ENCODE measurements around the gene DPF3.

The DPF3 gene

DNA sequence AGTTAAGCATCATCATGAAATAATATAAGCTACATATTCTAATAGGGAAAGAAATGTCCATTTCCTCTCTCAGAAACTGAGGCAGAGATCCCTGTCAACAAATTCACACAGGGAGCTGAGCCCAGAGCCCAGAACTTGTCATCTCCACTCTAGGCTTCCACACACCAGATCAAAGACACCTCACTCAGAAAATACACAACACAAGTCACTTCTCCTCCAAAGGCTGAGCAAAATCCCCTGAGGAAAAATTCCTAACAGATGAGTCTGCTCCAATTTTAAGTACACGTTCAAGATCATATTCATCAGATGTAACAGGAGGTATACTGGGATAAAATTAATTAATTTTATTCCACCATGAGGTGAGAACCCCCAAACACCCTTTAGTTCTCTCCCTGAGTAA lies 227.3 kb downstream of the DPF3 start:
- Histone ChIP-seq H3K4me3 (no peak overlapping the region), H3K4me1 (no peaks in the 10 kb centered on the region), H3K36me3 (replicated peaks) (no peaks in the 10 kb centered on the region), H3K27me3 (ENCODE audit: low read depth) (no peaks in the 10 kb centered on the region), H3K9me3 (no peaks in the 10 kb centered on the region)
- no peak for DNase-seq (ENCODE audit: low spot score in 2 of 2)
- in situ Hi-C loops (cut with MboI; ENCODE audit: low sequenced_read_pairs), result no loop called here

DNA sequence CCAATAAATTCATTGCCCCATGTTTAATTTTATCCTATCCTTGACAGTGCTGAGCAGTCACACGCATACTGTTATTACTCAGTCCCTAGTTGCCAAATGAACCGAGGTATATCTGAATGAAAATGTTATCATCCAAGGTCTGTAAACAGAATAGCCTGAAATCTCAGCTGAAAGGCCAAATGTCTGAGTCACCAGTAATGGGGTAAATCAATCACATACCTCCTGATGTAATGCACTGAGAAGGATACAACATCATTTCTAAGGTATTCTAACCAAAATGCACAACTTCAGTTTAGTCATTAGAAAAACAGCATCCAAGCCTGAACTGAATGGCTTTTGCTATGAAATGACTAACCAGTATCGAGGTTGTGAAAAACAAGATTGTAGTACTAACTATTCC lies 228.6 kb downstream of the DPF3 start:
- DNase-seq (ENCODE audit: low spot score in 2 of 2), result no peak
- Histone ChIP-seq H3K9me3 (no peaks in the 10 kb centered on the region), H3K4me1 (no peaks in the 10 kb centered on the region), H3K4me3 (no peak overlapping the region), H3K27me3 (ENCODE audit: low read depth) (no peaks in the 10 kb centered on the region), H3K36me3 (replicated peaks) (no peaks in the 10 kb centered on the region)
- in situ Hi-C loops (cut with MboI; ENCODE audit: low sequenced_read_pairs), result no loop called here

- no peak for DNase-seq (ENCODE audit: low spot score in 2 of 2)
- Histone ChIP-seq H3K36me3 (replicated peaks) (no peaks in the 10 kb centered on the region), H3K9me3 (no peaks in the 10 kb centered on the region), H3K27me3 (ENCODE audit: low read depth) (no peaks in the 10 kb centered on the region), H3K4me1 (no peaks in the 10 kb centered on the region), H3K4me3 (no peak overlapping the region)
- in situ Hi-C loops (cut with MboI; ENCODE audit: low sequenced_read_pairs), result no loop called here
These were observed 229.2 kb downstream of the DPF3 start for GRCh38 chr14:72664651-72665050.

DNA sequence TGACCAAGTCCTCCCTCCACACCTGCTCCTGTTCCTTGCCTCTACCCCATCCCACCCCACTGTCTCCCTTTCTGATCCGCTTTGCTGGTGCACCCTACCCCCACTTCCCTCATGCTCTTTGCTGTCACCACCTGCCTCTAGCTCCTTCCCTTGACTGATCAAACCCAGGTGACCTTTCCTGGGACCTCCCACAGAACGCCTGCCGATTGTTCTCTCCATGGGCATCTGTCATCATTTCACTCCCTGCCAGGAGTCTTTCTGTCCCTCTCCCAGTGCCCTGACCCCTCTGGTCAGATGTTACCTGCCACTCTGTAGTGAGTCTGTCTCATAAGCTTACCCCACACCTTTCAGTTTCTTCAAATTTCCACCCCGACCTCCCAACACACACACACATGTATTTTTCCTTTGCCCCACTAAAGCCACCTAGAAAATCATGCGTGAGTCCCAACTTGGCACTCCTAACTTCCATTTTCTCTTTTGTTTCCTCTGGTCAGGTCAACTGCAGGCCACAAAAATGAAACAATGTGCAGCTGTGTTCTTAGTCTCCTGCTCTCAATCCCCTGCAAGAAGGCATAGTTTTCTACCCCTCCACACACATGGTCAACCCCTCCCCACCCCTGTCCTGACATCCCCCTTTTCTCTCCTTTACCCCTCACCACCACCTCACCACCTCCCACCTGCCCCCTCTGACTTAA lies 229.8 kb downstream of the DPF3 start:
- no peaks in the 10 kb centered on the region for H3K27me3 ChIP-seq (ENCODE audit: low read depth)
- DNase-seq (ENCODE audit: low spot score in 2 of 2), result no peak
- no peaks in the 10 kb centered on the region for H3K9me3 ChIP-seq
- H3K4me3 ChIP-seq, result no peak overlapping the region
- H3K36me3 ChIP-seq (replicated peaks), result no peaks in the 10 kb centered on the region
- in situ Hi-C loops (cut with MboI; ENCODE audit: low sequenced_read_pairs), result no loop called here
- no peaks in the 10 kb centered on the region for H3K4me1 ChIP-seq

DNA sequence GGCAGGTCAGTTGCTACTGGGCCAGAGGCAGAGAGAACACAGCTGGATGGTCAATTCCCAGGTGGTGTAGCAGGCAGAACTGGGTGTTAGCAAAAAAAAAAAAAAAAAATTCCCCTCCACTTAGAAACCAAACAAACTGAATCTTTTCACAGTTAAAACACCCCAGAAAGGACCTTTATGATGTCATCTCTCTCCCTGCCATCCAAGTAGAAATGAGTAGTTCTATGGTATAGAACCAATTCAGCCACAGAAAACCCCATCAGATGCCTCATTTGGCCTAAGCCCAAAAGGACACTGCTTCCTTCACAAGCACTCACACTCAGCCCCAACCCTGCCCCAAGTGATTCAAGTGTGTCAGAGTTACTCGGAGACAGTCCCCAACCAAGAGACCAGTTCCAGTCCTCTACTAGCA lies 230.8 kb downstream of the DPF3 start:
- Histone ChIP-seq H3K36me3 (replicated peaks) (no peaks in the 10 kb centered on the region), H3K27me3 (ENCODE audit: low read depth) (no peaks in the 10 kb centered on the region), H3K4me1 (no peaks in the 10 kb centered on the region), H3K4me3 (no peak overlapping the region), H3K9me3 (no peaks in the 10 kb centered on the region)
- in situ Hi-C loops (cut with MboI; ENCODE audit: low sequenced_read_pairs), result no loop called here
- DNase-seq (ENCODE audit: low spot score in 2 of 2), result no peak

DNA sequence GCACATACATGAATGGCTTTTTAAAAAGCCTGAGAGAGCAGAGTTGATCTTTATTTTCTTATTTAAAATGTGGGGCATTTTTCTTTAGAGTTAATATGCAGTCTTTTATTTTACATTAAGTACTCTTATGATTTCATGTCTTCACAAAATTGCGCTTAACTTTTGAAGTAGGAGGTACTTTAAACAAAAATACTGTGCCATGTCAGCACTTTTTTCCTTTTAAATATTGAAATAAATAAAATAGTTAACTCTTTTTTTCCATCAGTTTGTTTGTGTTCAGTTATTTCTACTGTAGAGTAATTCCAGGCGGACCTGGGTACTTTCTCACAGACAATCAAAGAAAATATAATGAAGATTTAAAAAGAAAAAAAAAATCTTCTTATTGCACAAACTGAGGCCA lies 231.7 kb downstream of the DPF3 start:
- no peak overlapping the region for H3K4me3 ChIP-seq
- no peaks in the 10 kb centered on the region for H3K4me1 ChIP-seq
- no peaks in the 10 kb centered on the region for H3K9me3 ChIP-seq
- no peaks in the 10 kb centered on the region for H3K36me3 ChIP-seq (replicated peaks)
- in situ Hi-C loops (cut with MboI; ENCODE audit: low sequenced_read_pairs), result no loop called here
- no peak for DNase-seq (ENCODE audit: low spot score in 2 of 2)
- H3K27me3 ChIP-seq (ENCODE audit: low read depth), result no peaks in the 10 kb centered on the region

DNA sequence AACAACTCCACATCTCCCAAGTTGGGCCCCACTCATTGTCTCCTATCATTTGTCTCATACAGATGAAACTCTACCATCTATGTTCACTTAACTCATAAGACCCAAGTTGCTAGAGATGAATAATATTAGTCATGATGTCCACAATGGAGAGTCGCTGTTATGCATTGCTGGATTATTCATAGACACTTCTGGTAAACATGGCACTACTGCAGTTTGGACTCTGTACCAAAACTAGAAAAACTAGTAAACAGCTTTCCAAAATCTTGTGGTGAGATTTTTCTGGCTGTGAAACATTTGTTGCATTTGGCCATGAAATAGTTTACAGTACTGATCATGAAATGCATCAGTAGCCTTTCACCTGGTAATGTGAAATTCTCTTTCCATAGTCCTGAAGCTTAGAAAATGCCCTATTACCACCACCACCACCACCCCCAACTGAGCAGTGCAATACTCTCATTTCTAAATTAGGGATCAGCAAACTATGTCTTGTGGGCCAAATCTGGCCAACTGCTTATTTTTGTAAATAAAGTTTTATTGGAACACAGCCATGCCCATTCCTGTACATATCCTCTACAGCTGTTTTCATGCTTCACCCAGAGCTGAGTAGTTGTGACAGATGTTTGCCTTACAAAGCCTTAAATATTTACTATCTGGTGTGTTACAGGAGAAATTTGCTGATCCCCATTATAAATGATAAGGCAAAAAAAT lies 236.5 kb downstream of the DPF3 start:
- in situ Hi-C loops (cut with MboI; ENCODE audit: low sequenced_read_pairs), result no loop called here
- no peaks in the 10 kb centered on the region; the same call in 1 of the 2 replicates for H3K27me3 ChIP-seq (ENCODE audit: low read depth)
- no peaks in the 10 kb centered on the region for H3K9me3 ChIP-seq
- H3K36me3 ChIP-seq (replicated peaks), result no peaks in the 10 kb centered on the region
- no peaks in the 10 kb centered on the region for H3K4me1 ChIP-seq
- no peak overlapping the region for H3K4me3 ChIP-seq
- DNase-seq (ENCODE audit: low spot score in 2 of 2), result no peak

- Histone ChIP-seq H3K4me1 (no peaks in the 10 kb centered on the region), H3K9me3 (no peaks in the 10 kb centered on the region), H3K4me3 (no peak overlapping the region), H3K27me3 (ENCODE audit: low read depth) (no peaks in the 10 kb centered on the region; the same call in 1 of the 2 replicates), H3K36me3 (replicated peaks) (no peaks in the 10 kb centered on the region)
- DNase-seq (ENCODE audit: low spot score in 2 of 2), result no peak
- in situ Hi-C loops (cut with MboI; ENCODE audit: low sequenced_read_pairs), result no loop called here
These were observed 240.9 kb downstream of the DPF3 start for GRCh38 chr14:72653026-72653425.

DNA sequence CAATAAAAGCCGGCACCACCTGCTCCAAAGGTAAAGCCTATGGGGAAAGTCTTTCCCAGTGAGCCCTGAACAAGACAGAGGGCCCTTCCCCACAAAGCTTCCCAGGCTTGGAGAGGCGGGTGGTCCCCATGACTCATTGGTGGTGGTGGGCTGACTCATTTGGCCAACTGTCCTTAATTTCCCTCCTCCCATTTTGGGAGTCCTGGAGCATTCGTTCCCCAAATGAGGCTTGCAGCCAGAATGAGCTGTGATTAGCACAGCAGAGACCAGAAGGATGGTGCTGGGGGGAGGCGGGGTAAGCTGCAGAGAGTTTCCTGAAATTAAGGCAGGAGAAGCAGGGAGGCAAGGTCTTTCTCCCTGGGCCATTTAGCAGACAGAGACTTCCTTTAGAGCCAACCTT lies 241.7 kb downstream of the DPF3 start:
- H3K27me3 ChIP-seq (ENCODE audit: low read depth), result no peaks in the 10 kb centered on the region; the same call in 1 of the 2 replicates
- in situ Hi-C loops (cut with MboI; ENCODE audit: low sequenced_read_pairs), result no loop called here

GRCh38 chr14:72651714-72652113 lies 242.2 kb downstream of the DPF3 start:
- no peaks in the 10 kb centered on the region for H3K4me1 ChIP-seq
- H3K9me3 ChIP-seq, result no peaks in the 10 kb centered on the region
- DNase-seq (ENCODE audit: low spot score in 2 of 2), result no peak
- H3K27me3 ChIP-seq (ENCODE audit: low read depth), result no peaks in the 10 kb centered on the region; the same call in 1 of the 2 replicates
- in situ Hi-C loops (cut with MboI; ENCODE audit: low sequenced_read_pairs), result no loop called here
- no peak overlapping the region for H3K4me3 ChIP-seq
- H3K36me3 ChIP-seq (replicated peaks), result no peaks in the 10 kb centered on the region

More for the DNA sequence above, 241.7 kb downstream of the DPF3 start:
- H3K4me1 ChIP-seq, result no peaks in the 10 kb centered on the region
- DNase-seq (ENCODE audit: low spot score in 2 of 2), result no peak
- H3K9me3 ChIP-seq, result no peaks in the 10 kb centered on the region
- no peak overlapping the region for H3K4me3 ChIP-seq
- H3K36me3 ChIP-seq (replicated peaks), result no peaks in the 10 kb centered on the region

- Histone ChIP-seq H3K4me1 (no peaks in the 10 kb centered on the region), H3K4me3 (no peak overlapping the region), H3K36me3 (replicated peaks) (no peaks in the 10 kb centered on the region), H3K9me3 (no peaks in the 10 kb centered on the region), H3K27me3 (ENCODE audit: low read depth) (no peaks in the 10 kb centered on the region; the same call in 1 of the 2 replicates)
- in situ Hi-C loops (cut with MboI; ENCODE audit: low sequenced_read_pairs), result no loop called here
- no peak for DNase-seq (ENCODE audit: low spot score in 2 of 2)
These were observed 242.8 kb downstream of the DPF3 start for GRCh38 chr14:72651081-72651480.

- no peaks in the 10 kb centered on the region; the same call in 1 of the 2 replicates for H3K27me3 ChIP-seq (ENCODE audit: low read depth)
- DNase-seq (ENCODE audit: low spot score in 2 of 2), result no peak
- no peaks in the 10 kb centered on the region for H3K36me3 ChIP-seq (replicated peaks)
- in situ Hi-C loops (cut with MboI; ENCODE audit: low sequenced_read_pairs), result no loop called here
- no peak overlapping the region for H3K4me3 ChIP-seq
- H3K9me3 ChIP-seq, result no peaks in the 10 kb centered on the region
- no peaks in the 10 kb centered on the region for H3K4me1 ChIP-seq
These were observed 244.2 kb downstream of the DPF3 start for GRCh38 chr14:72649603-72650227.

DNA sequence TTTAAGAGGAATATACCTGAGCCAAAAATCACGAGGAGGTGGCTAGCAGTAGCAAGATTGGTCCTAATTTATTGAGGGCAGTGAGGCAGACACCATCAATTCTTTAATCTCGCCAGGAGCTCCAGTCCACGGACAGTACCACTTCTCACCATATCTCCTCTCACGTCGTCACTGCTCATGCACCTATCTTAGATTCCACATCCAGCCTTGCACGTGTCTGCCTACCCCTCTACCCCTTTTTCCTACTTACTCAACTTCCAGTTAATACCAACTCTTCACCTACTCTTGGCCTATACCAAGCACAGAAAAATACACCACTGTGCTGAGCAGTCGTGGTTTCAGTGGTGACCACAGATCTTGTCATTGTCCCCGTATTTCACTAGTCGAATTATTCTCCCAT lies 246.1 kb downstream of the DPF3 start:
- in situ Hi-C loops (cut with MboI; ENCODE audit: low sequenced_read_pairs), result no loop called here
- Histone ChIP-seq H3K9me3 (no peaks in the 10 kb centered on the region), H3K4me1 (no peaks in the 10 kb centered on the region), H3K27me3 (ENCODE audit: low read depth) (no peaks in the 10 kb centered on the region), H3K4me3 (no peak overlapping the region), H3K36me3 (replicated peaks) (no peaks in the 10 kb centered on the region)
- no peak for DNase-seq (ENCODE audit: low spot score in 2 of 2)

GRCh38 chr14:72646861-72647528 lies 246.9 kb downstream of the DPF3 start:
- Histone ChIP-seq H3K9me3 (no peaks in the 10 kb centered on the region), H3K4me1 (no peaks in the 10 kb centered on the region), H3K27me3 (ENCODE audit: low read depth) (no peaks in the 10 kb centered on the region), H3K4me3 (no peak overlapping the region), H3K36me3 (replicated peaks) (no peaks in the 10 kb centered on the region)
- in situ Hi-C loops (cut with MboI; ENCODE audit: low sequenced_read_pairs), result no loop called here
- DNase-seq (ENCODE audit: low spot score in 2 of 2), result no peak

Data from HAP-1 (cell line).